GM10248 (cell line): ENCODE measurements around the gene FAR2.

Experiments
- CTCF ChIA-PET: fragments of 300-600 bp; sonication (Branson Sonifier 250); formaldehyde crosslinking; extraction: SDS; loops from one replicate; lab custom pipeline; 2021; ENCODE audit warnings: antibody characterized with exemption; lab: Yijun Ruan, JAX
- POLR2A ChIA-PET: fragments of 350-650 bp; sonication (Branson Sonifier 250); formaldehyde crosslinking; extraction: SDS; loops from one replicate; lab custom pipeline; 2020; ENCODE audit warnings: antibody characterized with exemption; lab: Yijun Ruan, JAX
- DNase-seq: peaks from one replicate; pipeline ENCODE4 v3.0.0; 2012; ENCODE audit errors: extremely low spot score
- CTCF ChIP-seq: IDR thresholded peaks from 2 replicates; pipeline ENCODE4 v1.5.1; 2012; ENCODE audit warnings: mild to moderate bottlenecking, low read depth; ENCODE audit errors: extremely low read depth, missing control alignments, control extremely low read depth

Gene FAR2

GRCh38 chr12:29270446-29270845 lies 121.4 kb downstream of the FAR2 start:
- TF ChIP-seq CTCF, result no peak
- CTCF ChIA-PET, result no interaction called here
- DNase-seq, result no peak
- POLR2A ChIA-PET, result no interaction called here

GRCh38 chr12:29273178-29273843 lies 124.2 kb downstream of the FAR2 start:
- ChIA-PET CTCF (no interaction called here), POLR2A (no interaction called here)
- no peak for DNase-seq
- no peak for TF ChIP-seq CTCF

GRCh38 chr12:29275834-29276233 lies 126.8 kb downstream of the FAR2 start:
- TF ChIP-seq CTCF, result no peak
- CTCF ChIA-PET, result interaction anchor here (1.2 kb wide), 1 partner anchor 8 kb away, joined by 3 read pairs; no protein-coding TSS in a partner anchor
- DNase-seq, result no peak
- POLR2A ChIA-PET, result no interaction called here

GRCh38 chr12:29277231-29277630 lies 128.2 kb downstream of the FAR2 start:
- ChIA-PET POLR2A (no interaction called here), CTCF (interaction anchor here (1.2 kb wide), 1 partner anchor 9 kb away, joined by 3 read pairs; no protein-coding TSS in a partner anchor)
- no peak for TF ChIP-seq CTCF
- DNase-seq, result no peak

GRCh38 chr12:29278673-29279420 lies 129.8 kb downstream of the FAR2 start:
- no peak for DNase-seq
- CTCF ChIA-PET, result no interaction called here
- POLR2A ChIA-PET, result no interaction called here
- TF ChIP-seq CTCF, result no peak

- ChIA-PET CTCF (interaction anchor here (1.0 kb wide), 1 partner anchor 21 kb away, joined by 3 read pairs; no protein-coding TSS in a partner anchor), POLR2A (no interaction called here)
- TF ChIP-seq CTCF, result no peak
- DNase-seq, result no peak
Observed at GRCh38 chr12:29281371-29282005, 132.4 kb downstream of the FAR2 start.
